Measurements from ENCODE around the gene CSGALNACT2.
"Not testable (repeated sequence)": the region's sequence is repeated elsewhere in the genome, so short reads cannot be mapped to it uniquely, and the experiment has no call there.

Gene CSGALNACT2

DNA sequence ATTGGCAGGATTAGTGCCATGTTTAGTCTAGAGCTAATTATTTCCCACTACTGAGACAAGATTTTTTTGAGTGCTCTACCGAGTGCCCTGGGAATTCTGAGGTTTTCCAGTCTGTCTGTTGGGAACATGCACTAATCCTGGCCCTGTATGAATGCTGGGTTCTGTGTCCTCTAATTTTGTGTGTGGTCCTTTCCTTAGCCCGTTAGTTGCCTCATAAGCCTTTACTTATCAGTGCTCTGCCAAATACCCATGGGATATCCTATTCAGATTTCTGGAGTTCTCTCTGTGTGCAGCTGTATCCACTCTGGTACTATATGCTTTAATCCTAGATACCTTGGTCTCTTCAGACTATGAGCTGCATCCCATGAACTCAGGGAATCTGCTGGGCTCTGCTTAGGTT is 13.1 kb downstream of the CSGALNACT2 start:
- no peak for DNase-seq

DNA sequence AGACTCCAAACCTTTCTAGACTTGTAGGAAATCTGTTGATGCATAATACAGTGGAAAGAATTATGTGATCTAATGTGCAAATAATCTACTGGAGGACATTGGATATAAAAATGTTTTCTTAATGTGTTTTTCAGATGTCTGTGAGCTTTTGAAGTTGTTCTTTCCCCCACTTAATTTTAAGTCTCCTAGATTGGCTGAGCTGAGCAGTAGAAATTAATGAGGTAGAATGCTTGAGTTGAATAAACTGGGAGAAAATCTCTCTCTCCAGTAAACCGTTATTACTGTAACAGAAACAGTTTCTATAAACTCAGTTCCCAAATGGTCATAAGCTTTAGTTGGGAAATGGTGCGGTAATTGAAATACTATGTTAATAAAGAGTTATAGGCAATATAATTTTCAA is 15.7 kb downstream of the CSGALNACT2 start:
- DNase-seq, result no peak

DNA sequence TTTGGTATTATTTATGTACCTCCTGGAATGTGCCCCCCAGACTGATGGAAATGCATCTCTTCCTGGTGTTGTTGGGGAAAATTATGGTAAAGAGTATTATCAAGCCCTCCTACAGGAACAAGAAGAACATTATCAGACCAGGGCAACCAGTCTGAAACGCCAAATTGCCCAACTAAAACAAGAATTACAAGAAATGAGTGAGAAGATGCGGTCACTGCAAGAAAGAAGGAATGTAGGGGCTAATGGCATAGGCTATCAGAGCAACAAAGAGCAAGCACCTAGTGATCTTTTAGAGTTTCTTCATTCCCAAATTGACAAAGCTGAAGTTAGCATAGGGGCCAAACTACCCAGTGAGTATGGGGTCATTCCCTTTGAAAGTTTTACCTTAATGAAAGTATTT is 17.0 kb downstream of the CSGALNACT2 start:
- DNase-seq, result no peak

DNA sequence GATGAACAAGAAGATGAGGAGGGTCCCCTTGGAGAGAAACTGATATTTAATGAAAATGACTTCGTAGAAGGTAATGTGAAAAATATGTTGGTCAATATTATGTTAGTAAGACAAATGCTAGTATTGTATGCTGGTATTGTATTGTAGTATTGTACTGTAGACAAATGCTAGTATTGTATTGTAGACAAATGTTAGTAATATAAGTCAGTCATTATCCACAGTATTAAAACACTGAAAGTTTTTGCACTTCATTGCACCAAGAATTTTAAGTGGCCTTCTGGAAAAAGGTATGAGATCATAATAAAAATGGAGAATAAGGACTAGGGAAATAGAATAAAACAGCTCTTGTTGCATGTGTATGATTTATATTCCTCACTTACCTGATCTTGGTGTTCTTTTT is 17.5 kb downstream of the CSGALNACT2 start:
- DNase-seq, result no peak

DNA sequence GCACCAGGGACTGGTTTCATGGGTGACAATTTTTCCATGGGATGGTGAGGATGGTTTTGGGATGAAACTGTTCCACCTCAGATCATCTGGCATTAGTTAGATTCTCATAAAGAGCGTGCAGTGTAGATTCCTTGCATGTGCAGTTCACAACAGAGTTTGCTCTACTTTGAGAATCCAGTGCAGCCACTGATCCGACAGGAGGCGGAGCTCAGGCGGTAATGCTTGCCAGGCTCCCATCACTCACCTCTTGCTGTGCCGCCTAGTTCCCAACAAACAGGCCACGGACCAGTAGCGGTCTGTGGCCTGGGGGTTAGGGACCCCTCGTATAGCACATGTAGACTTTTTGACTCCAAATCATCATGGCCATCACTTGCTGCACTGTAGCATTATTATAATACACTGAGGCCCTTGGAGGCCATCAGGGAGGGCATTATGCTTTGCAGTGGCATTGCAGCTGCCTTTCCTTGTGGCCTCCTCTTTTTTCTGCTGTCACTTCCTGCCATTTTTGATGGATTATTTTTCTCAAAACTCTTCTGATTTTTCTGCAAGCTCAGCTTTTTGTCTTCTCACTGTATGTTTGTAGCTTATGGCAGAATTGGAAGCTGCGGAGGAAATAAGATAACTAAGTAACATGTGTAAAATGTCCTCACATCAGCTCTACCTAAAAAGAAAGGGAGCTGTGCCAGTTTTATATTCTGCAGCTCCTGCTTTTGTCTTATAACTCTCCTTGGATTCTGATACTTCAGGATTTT is 18.5 kb downstream of the CSGALNACT2 start:
- DNase-seq, result no peak

DNA sequence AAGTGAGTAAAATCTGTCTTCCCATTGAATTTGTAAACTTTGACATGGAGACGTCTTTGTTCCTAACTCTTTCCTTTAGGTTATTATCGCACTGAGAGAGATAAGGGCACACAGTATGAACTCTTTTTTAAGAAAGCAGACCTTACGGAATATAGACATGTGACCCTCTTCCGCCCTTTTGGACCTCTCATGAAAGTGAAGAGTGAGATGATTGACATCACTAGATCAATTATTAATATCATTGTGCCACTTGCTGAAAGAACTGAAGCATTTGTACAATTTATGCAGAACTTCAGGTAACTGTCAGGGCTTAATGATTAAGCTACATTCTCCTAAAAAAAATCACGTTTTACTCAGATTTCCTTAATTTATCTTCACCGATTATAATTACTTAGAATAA is 20.4 kb downstream of the CSGALNACT2 start:
- no peak for DNase-seq

DNA sequence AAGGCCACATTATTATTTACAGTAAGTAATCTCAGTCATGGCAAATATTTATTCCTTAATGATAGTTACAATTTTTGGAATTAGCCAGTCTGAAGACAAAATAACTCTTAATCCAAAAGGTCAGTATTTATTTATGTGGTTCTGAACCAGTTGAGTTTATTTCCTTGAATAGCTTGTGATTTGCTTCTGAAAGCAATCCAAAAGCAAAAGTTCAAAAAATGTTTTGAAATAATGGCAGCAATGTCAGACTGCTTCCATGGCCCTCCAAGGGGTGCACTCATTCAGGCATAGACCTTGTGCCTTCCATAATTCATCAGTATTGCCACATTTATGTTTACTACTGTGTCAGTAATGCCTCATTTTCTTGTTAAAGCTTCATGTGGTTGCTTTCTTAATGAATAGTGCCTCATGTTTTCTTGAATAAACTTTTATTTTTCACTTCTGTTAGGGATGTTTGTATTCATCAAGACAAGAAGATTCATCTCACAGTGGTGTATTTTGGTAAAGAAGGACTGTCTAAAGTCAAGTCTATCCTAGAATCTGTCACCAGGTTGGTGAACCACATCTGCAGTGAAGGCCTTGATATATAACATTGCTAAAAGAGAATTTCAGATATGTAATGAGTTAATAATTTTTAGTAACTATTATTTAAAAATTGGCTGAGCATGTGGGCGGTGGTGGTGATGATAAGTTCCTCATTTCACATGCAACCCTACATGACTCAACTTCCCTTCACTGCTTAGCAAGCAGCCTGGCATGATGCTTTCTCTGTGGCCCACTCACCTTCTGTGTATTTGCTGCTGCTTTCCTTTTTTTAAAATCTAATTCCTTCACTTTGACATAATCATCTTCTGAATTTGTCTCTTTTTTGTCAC is 22.0 kb downstream of the CSGALNACT2 start:
- no peak for DNase-seq

DNA sequence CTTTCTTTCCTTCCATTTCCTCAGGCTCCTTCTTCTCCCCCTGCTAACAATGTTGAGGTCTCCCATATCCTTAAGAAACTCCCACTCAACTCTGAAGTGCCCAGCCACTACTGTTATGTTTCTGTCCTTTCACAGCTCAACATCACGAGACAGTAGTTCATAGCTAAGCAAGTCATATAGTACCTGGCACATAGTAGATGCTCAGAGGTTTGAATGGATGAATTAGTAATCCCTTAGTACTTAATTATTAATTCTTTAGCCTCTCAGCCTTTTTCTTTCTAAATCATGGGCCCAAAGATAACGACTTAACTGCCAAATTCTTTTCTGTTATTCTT is 22.6 kb downstream of the CSGALNACT2 start:
- no peak for DNase-seq

DNA sequence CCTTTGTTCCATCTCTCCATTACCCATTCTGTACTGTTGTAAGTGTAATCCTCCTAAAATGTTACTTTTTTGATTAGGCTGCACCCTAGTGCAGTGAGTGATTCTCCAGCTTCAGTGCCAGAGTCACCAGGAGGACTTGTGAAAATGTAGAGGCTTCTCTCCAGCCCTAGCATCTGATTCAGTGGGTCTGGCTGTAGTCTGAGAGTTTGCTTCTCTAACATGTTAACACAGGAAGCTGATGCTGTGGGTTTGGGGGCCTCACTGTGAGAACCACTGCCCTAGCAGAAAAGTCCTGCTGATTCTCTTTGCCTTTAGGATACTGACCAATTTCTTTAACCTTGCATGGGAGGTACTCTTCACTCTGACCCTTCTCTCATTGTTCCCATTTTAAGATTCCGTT is 24.4 kb downstream of the CSGALNACT2 start:
- DNase-seq, result no peak

DNA sequence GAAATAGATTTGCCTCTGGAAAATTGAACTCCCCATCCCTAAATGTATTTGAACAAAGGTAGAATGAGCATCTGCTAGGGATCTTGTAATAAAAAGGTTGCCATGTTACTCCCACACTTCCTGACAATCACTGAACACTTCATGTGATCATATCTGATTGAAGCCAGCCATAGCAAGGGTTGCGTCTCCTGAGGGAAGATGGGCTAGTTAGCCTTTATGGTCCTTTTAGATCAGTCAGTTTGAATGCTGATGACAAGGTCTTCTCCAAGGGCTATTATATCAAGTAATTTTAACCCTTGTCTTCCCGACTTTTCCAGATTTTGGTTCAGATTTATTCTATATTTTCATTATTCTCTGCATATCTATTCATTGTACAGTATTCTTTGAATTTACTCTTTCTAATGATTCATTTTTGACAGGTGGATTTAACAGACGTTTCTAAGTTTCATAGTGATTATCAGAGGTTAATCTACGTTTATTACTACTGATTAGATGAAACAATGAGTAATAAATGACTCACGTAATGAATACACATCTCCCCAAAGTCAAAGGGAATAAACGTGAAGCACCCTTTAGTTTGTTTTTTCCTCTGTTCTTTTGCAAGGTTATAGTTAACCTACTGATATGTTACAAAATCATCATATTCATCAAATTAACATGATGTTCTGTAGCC is 28.1 kb downstream of the CSGALNACT2 start:
- no peak for DNase-seq

DNA sequence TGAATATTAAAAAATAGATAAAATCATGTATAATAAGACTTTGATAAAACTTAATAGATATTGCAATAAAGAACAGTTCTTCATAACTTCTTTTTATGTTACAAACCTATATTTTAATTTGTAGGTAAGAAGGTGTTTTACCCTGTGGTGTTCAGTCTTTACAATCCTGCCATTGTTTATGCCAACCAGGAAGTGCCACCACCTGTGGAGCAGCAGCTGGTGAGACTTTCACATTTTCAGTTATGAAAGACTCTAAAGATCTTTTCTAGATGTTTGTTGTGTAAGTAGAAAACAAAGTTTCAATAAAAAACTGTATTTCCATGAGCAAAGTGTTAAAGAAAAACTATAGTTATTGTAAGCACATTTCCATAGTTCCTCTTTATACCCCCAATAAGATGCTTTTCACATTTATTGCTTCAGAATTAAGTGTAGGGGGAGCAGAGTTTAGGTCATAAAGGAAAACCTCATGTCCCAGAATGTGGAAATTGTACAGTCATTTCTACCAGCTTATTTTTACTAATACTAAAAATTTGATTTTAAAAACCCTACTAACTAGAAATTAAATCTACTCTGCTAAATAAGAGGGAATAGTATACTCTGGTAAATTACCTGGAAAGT is 28.7 kb downstream of the CSGALNACT2 start:
- DNase-seq, result no peak

DNA sequence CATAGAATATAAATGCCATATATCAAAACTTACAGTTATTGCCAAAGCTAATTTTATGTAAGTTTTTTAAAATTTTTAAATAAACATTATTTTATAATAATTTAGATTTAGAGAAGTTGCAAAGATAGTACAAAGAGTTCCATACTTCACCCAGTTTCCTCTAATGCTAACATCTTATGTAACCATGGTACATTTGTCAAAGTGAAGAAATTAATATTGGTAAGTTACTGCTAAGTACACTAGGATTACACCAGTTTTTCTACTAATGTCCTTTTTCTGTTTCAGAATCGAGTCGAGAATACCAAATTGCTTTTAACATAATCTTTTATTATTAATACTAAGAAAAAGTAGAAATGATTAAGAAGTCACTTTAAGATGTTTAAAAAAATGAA is 29.2 kb downstream of the CSGALNACT2 start:
- no peak for DNase-seq

DNA sequence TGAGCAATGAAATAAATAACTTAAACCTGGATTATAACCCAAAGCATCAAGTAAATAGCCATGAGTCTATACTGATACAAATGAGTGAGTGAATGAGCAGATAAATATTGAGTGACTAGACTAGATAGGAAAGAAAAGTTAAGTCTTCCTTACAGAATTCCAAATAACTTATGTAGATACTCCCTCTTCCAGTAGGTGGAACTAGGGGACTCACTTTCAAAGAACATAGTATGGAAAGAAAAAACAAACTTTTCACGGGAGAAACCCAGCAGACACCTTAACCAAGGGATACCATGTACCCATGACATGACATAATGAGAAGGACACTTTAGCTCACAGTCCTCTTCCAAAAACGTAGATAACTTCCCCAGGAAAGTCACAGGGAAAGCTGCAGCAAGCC is 32.2 kb downstream of the CSGALNACT2 start:
- no peak for DNase-seq

DNA sequence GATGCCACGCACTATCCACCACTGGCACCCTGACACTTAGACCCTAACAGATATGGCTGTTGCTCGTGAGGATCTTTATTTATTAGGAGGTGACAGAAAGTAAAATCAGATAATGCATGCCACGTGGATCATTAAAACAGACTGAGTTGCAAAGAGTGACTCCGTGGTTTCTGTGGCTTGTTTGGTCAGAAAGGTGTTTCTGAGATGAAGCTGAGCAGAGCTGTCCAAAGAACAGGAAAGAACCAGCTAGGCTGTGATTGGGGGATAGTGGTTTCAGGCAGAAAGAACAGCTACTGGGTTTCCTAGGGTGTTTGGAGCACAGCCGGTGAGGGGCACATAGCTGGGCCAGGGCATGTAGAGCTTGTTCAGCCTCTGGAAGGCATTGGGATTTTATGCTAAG is 34.4 kb downstream of the CSGALNACT2 start:
- DNase-seq, result no peak

DNA sequence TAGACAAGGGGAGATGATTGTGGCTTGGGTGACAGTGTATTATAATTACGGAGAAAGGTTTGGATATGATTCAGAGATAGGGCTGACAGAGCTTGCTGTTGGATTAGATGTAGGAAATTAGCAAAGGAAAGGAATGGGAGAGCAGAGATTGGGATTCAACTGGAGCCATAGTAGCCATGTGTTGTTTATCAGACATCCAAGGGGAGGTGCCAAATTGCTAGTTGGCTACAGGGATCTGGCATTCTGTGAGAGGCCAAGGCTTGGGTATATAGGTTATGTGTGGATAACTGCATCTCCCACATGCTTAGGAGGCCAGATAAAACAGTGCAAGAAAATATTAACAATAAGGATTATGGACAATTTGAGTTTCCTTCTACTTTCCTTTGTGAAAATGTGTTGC is 34.9 kb downstream of the CSGALNACT2 start:
- DNase-seq, result no peak

DNA sequence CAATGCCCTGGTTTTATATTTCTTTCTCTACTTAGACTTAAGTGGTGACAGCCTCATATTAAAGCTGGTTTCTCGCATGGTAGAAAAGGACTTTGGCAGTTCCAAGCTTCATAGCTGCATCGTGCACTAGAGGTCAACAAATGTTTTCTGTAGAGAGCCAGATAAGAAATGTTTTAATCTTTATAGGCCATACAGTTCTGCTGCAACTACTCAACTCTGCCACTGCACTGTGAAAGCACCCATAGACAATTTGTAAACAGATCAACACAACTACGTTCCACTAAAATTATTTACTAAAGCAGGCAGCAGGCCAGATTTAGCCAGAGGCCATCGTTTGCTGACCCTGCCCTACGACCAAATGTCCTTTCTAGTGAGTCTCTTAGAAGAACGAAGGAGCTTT is 36.7 kb downstream of the CSGALNACT2 start:
- DNase-seq, result no peak

DNA sequence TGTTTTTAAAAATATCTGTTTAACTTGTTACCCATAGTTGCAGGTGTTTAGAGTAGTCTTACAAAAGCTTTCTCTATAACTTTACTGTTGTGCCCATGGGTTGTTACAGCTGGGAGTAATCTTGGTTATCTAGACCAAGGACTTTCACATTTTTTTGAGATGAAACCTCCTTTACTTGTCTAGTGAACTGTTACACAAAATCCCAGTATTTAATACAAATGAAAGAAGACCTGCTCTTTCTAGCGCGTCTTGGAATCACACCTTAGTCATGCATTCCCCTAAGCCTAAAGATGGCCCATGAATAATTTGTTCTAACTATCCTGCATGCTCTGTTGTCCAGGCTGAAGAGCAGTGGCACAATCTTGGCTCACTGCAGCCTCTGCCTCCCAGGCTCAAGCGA is 38.0 kb downstream of the CSGALNACT2 start:
- DNase-seq, result no peak

DNA sequence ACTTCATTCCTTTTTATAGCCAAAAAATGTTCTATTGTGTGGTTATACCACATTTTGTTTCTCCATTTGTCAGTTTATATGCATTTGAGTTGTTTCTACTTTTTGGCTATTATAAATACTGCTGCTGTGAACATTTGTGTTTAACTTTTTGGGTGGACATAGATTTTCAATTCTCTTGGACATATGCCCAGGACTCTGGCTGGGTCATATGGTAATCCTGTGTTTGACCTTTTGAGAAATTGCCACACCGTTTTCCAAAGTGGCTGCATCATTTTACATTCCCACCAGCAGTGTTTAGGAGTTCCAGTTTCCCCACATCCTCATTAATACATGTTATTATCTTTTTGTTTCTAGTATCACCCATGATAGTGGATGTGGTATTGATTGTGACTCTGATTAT is 39.4 kb downstream of the CSGALNACT2 start:
- DNase-seq, result no peak

DNA sequence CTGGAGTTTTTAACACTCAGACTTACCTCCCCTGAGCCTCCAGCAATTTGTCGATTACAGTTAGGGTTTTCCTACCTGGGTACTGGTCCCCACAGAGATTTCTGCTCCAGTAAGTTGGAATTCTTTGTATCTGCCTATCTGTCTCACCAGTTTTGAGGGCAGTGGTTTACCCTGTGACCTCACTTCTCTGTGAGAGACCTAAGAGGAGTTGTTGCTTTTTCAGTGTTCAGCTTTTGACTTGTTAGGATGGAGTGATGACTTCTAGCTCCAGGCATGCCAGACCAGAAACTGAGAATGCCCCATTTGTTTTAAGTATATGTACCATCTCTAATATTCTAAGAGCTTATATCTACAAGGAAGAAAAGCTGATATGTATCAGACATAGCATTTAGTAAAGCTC is 42.9 kb downstream of the CSGALNACT2 start:
- no peak for DNase-seq

DNA sequence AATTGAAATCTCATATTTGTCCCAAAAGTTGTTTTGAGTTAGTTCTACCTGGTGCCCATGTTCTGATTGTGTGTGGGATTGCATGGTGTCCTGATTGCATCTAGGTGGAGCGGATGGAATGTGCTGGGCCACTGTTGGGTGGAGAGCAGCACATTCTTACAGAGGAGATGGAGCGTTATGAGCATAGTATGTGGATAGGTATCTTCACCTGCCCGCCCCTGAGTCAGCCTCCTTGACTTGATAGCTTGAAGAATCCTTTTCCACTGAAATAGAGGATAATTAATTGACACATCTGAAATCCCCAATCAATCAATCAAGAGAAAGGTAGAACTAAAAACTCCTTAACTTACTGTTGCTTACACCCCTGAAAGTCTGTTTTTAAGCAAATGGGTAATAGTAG is 45.5 kb downstream of the CSGALNACT2 start:
- DNase-seq, result not testable (repeated sequence)

DNA sequence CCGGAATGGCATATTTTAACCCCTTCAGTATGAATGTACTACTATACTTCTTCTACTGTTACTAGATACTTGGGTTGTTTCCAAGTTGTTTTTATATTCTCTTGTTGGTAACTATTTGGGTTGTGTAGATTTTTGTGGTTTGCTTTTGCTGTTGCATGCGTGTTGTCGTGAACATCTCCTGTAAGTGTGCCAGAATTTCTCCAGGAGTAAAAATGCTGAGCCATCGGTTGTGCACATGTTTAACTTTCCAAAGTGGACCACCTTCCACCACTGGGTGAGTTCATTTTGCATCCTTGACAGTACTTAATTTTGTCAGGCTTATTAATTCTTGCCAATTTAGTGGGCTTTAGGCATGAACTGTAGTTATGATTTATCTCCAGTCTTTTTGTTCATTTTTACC is 47.9 kb downstream of the CSGALNACT2 start:
- DNase-seq, result no peak

DNA sequence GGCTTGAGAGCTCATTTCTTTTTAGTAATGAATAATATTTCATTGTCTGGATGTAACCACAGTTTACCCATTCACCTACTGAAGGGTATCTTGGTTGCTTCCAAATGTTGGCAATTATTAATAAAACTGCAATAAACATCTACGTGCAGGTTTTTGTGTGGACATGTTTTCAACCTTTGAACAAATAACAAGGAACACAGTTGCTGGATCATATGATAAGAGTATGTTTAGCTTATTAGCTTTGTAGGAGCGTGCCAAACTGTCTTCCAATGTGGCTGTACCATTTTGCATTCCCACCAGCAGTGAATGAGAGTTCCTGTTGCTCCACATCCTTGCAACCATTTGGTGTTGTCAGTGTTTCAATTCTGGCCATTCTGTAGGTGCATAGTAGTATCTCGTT is 49.0 kb downstream of the CSGALNACT2 start:
- DNase-seq, result no peak

DNA sequence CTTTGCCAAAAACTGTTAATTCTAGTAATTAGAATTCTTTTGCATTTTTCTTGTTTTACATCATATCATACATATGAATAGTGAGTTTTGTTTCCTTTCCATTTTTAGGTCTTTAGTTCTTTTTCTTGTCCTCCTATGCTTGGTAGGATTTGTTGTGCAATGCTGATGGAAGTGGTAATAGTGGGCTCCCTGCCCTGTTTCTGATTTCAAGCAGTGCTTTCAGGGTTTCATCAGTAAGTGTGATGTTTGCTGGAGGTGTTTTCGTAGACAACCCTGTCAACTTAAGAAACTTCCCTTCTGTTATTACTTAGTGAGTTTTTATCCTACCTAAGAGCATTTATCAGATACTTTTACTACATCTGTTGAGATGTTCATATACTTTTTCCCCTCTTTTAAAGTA is 50.5 kb downstream of the CSGALNACT2 start:
- DNase-seq, result no peak

DNA sequence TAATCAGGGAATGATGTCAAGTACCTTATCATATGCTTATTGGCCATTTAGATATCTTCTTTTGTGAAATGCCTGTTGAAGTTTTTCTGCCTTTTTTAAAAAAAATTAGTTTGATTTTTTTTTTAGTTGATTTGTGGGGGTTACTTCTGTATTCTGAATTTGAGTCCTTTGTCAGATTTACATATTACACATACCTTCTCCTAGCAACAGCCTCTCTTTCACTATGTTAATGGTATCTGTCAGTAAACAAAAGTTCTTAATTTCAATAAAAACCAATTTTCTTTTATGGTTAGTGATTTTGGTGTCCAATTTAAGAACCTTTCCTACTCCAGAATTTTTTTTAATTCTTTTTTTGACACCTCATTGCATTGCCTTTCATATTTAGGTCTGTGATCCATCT is 52.0 kb downstream of the CSGALNACT2 start:
- no peak for DNase-seq
